HG03066 (cell line): Measurements from ENCODE around the gene CEP126.

Experiments used
- ATAC-seq: cut with Tn5 transposase; IDR thresholded peaks from one replicate; pipeline ENCODE4 v1.9.1; 2021; ENCODE audit warnings: low read depth; ENCODE audit not compliant: unreplicated experiment

CEP126 gene

GRCh38 chr11:101914738-101915426, at the start of gene CEP126:
CEP126 (plus strand) TSS chr11:101915010; CDS start chr11:101915285, 275 bp downstream.
- peak; percentile 100 for ATAC-seq

DNA sequence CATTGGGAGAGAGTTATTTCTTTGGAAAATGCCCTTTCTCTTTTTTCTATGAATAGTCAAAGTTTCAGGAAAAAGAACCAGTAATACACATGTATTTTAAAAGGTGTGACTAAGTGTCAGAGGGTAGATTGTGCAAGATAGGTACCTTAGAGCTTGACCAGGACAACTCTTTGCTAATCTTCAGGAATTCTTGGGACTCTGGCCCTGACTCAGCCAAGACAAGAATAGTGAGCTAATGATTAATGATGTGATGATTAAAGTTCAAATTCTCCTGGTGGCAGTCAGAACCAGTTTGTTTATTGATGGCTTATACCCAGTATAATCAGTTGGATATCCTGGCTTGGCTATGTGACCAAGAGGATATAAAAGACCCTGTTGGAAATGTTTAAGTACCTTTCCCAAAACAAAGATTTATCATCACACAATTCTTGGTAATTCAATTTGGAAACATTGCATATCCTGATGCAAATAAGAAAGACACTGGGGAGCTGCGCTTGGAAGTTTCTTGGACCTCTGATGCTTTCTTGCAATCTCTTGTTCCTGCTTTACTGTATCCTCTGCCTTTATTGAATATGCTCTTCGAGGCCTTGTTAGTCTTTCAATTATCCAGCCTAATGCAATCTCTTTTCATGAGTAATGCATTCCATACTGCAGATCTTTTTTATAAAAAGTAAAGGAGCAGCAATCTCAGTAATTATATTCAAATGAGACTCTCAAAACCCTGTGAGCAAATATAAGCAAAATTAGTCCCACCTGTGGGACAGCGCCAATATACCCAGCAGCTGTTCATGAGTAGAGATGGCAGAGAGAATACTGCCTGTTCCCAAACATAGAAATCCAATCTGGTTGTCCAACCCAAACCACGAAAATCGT, 48.0 kb upstream of the CEP126 start:
- ATAC-seq: no peak

GRCh38 chr11:101867951-101868350, 46.9 kb upstream of the CEP126 start:
- ATAC-seq: no peak

- no peak for ATAC-seq
Observed at GRCh38 chr11:101870510-101870909, 44.3 kb upstream of the CEP126 start.

- no peak for ATAC-seq
Observed at GRCh38 chr11:101872171-101872882, 42.5 kb upstream of the CEP126 start.

DNA sequence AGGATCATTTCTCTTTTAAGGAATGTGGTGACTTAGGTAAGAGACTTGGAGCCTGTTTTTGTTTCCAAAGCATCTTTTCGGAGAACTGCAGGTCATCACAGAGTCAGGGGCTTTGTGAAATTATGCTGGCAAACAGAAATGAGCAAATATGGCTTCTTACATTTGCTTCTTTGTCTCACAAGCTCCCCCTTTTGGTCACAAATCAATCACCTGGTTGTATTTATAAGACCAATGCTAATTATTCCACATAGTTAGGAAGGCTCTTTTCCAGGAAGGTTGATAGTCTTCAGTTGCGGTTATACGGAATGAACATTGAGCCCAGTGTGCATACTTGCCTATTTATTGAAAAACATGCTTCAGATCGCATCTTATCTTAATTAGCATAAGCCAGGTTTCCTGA, 34.6 kb upstream of the CEP126 start:
- ATAC-seq: no peak

- no peak for ATAC-seq
Observed at GRCh38 chr11:101881586-101881985, 33.2 kb upstream of the CEP126 start.

- ATAC-seq: no peak
Observed at GRCh38 chr11:101885631-101886030, 29.2 kb upstream of the CEP126 start.

- ATAC-seq: no peak
Observed at GRCh38 chr11:101889767-101890166, 25.0 kb upstream of the CEP126 start.

DNA sequence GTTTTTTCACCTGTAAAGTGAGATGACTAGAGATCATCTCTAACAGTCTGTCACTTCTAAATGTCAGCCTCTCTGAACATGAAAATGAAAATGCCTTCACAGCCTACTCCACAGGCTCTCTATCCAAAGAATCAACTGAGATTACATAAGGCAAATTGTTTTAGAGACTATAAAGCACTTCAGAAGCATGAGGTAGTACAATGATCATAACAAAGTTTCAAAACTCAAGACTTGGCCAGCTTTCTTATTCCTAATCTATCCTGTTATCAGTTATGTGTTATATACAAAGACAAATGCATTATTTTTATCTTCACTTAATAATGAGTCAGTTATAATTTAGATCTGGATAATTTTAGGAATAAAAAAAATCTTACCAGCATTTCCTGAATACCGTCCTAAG, 20.3 kb upstream of the CEP126 start:
- no peak for ATAC-seq

DNA sequence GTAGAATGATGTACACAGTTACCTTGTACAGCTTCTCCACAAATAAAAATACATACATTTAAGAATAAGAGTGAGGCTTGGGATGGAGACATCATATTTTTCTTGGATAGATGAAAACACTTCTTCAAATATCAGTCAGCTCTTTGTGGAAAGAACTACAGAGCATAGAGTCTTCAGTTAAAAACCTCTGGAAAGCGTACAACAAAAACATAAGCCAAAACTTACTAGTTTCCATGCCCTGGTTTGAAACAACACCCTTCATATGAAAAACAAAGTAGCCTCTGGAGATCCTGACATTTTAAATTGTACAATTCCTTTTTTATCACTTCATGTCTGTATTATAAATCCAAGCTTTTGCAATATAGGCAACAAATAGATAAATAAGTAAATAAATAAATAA, 7.0 kb upstream of the CEP126 start:
- ATAC-seq: no peak

DNA sequence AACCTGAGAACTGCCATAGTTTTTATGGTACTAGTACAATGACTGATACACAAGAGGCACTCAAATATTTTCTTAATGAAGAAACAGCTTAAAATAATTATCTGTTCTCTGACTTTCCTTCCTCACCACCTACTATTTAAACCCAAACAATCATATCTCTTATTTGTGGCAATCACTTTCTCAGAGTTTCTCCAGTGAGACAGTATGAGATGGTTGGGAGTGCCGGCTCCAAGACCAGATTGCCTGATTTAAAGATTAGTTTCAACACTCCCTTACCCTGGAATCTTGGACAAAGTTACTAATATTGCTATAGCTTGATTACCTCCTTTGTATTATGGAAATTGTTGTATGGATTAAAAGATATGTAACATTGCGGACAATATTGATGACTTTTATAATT, 5.7 kb upstream of the CEP126 start:
- ATAC-seq: no peak

- no peak for ATAC-seq
Observed at GRCh38 chr11:101912823-101913284, 2.0 kb upstream of the CEP126 start.

DNA sequence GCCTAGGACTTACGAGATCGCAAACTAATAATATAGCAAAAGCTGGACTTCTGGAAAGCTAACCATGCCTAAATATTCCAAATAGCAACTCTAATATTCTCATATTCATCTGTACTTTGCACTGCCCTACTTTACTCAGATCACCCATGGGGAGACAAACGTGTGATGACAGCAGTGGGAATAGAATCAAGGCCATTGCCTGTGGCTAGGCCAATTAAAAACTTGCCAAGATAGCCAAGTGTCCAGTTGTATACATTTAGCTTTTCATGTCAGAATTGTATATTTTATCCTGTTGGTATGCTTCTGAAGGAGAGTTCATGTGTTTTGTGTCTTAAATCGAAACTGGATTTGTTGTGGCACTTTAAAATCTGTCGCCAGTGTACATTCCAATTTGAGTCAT, 1.2 kb upstream of the CEP126 start:
- ATAC-seq: no peak

DNA sequence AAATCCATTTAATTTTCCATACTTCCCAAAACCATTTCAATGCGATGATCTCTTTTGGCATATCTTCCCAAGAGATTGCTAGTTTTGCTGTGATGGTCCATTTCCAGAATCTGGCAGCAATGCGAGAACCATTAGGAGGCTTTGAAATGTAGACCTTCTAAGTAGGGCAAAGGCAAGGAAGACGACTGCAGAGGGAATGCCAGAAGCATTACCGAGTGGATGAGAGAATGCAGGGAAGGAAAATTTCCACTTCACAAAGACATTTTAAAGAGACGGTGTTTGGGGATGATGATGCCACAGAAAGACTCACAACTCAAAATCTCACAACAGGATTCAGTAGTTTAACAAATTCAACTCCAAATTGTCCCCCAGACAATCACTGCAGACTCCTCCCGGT, 471 bp upstream of the CEP126 start:
- ATAC-seq: no peak

- ATAC-seq: peak; percentile 40
Observed at GRCh38 chr11:101915791-101916291, 1.0 kb downstream of the CEP126 start.

GRCh38 chr11:101916422-101916821, 1.6 kb downstream of the CEP126 start, which contains the start of gene ANGPTL5:
ANGPTL5 (minus strand) TSS chr11:101916522; CDS start chr11:101907909, 8,613 bp downstream.
- ATAC-seq: no peak

DNA sequence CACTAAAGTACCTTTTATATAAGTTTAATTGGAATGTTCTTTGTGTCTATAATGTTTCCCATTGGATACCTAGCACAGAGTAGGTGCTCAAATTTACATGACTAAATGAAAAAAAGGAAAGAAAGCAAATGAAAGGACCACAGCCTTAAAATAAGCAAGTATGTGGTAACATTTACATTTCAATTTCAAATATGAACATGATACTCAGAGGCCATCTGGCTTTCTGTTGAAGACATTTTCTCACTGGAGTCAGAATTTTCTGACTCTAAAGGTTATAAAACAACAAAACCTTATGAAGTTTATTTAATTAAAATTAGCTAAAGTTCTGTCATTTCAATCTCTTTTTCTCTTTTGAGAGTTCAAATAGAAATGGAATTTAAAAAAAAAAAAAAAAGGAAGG, 2.4 kb downstream of the CEP126 start:
- no peak for ATAC-seq

DNA sequence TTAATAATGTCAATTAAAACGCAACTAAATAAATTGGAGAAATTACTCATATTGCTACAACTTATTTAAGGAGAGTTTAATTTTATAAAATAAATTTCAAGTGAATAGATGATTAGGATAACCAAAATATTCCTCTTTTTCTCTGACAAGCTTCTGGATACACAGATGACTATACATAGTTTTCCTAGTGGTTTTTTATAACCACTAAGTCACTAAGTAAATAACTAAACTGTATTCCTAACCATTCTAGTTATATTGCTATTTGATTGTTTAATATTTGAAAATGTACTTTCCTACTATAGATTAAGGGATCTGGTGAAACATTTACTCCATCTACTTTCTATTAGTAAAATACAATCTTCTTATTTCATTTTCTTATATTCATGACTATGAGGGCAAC, 6.2 kb downstream of the CEP126 start:
- ATAC-seq: no peak

DNA sequence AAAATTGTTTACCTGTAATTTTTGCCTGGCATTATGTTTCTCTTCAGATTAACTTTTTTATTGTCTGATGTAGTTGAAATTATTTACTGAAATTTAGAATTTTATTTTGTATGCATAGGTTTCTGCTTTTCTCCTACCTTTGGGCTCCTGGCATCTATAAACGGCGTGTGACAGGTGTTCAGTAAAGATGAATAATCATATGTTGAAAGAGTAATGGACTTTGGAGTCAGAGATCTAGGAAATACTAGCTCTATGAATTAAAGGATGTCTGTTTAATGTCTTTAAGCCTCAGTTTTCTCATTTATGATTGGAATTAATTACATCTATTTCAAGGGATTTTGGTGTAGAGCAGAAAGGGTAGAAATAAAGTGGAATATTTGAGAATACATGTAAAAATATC, 8.7 kb downstream of the CEP126 start:
- no peak for ATAC-seq
